Fibroblast of villous mesenchyme (primary cell): ENCODE results near the gene NEURL1B. TPM values are rescaled to one million over a fixed set of nuclear protein-coding genes. Genes with fewer than 3 reads are reported as not detected.

Source experiments
- DNase-seq: peaks from one replicate; pipeline ENCODE4 v3.0.0-alpha.2; 2010; ENCODE audit warnings: low read depth
- H3K4me3 ChIP-seq: 2 replicates; pipeline ENCODE4 v1.5.1; 2011; ENCODE audit warnings: low read depth, mild to moderate bottlenecking, low read length
- CTCF ChIP-seq: IDR thresholded peaks from 2 replicates; pipeline ENCODE4 v1.5.1; 2012; ENCODE audit warnings: low read depth, mild to moderate bottlenecking, low read length; ENCODE audit not compliant: insufficient read depth
- total RNA-seq: library from RNA; depleted of rRNA; stranded (reverse); fragments of >200 nt; gene quantifications from 2 replicates; pipeline ENCODE4 v1.2.3, GENCODE V29; 2012

NEURL1B gene
- total RNA-seq, 1 donor = 4.3 TPM

- no peak for DNase-seq
- no peak overlapping the region for H3K4me3 ChIP-seq
- TF ChIP-seq CTCF = no peak
Observed at GRCh38 chr5:172725785-172726184, 84.7 kb downstream of the NEURL1B start.

- no peak for TF ChIP-seq CTCF
- H3K4me3 ChIP-seq = no peak overlapping the region
- DNase-seq = no peak
Observed at GRCh38 chr5:172726966-172727365, 85.9 kb downstream of the NEURL1B start.

- no peak overlapping the region for H3K4me3 ChIP-seq
- no peak for DNase-seq
- TF ChIP-seq CTCF = no peak
Observed at GRCh38 chr5:172727551-172727950, 86.5 kb downstream of the NEURL1B start.

GRCh38 chr5:172728481-172729241, 87.6 kb downstream of the NEURL1B start:
- no peak for DNase-seq
- no peak for TF ChIP-seq CTCF
- H3K4me3 ChIP-seq = no peak overlapping the region

- H3K4me3 ChIP-seq = no peak overlapping the region
- no peak for DNase-seq
- no peak for TF ChIP-seq CTCF
Observed at GRCh38 chr5:172729588-172729987, 88.5 kb downstream of the NEURL1B start.

- TF ChIP-seq CTCF = no peak
- no peak for DNase-seq
- no peak overlapping the region for H3K4me3 ChIP-seq
Observed at GRCh38 chr5:172730222-172730621, 89.2 kb downstream of the NEURL1B start.

GRCh38 chr5:172730981-172731679, 90.1 kb downstream of the NEURL1B start:
- TF ChIP-seq CTCF = no peak
- DNase-seq = no peak
- H3K4me3 ChIP-seq = no peak overlapping the region
